ENCODE data around the gene LNX1. TPM values are rescaled to one million over a fixed set of nuclear protein-coding genes. Genes with fewer than 3 reads are reported as not detected.

LNX1 gene
- total RNA-seq, 2 donors from 2014 or later = 4.5 to 8.9 TPM

DNA sequence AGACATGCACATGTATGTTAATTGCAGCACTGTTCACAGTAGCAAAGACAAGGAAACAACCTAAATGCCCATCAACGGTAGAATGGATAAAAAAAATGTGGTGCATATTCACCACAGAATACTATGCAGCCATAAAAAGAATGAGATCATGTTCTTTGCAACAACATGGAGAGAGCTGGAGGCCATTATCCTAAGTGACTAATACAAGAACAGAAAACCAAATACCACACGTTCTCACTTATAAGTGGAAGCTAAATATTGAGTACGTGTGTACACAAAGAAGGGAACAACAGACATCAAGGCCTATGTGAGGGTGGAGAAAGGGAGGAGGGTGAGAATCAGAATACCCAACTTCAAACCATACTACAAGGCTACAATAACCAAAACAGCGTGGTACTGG is 17.4 kb upstream of the LNX1 start:
- H3K27ac ChIP-seq = no peak overlapping the region
- no peak for DNase-seq (ENCODE audit: low spot score)
- H3K36me3 ChIP-seq = no peaks in the 10 kb centered on the region
- TF ChIP-seq, protein P1, sequence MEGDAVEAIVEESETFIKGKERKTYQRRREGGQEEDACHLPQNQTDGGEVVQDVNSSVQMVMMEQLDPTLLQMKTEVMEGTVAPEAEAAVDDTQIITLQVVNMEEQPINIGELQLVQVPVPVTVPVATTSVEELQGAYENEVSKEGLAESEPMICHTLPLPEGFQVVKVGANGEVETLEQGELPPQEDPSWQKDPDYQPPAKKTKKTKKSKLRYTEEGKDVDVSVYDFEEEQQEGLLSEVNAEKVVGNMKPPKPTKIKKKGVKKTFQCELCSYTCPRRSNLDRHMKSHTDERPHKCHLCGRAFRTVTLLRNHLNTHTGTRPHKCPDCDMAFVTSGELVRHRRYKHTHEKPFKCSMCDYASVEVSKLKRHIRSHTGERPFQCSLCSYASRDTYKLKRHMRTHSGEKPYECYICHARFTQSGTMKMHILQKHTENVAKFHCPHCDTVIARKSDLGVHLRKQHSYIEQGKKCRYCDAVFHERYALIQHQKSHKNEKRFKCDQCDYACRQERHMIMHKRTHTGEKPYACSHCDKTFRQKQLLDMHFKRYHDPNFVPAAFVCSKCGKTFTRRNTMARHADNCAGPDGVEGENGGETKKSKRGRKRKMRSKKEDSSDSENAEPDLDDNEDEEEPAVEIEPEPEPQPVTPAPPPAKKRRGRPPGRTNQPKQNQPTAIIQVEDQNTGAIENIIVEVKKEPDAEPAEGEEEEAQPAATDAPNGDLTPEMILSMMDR (IDR thresholded peaks at IDR 0.05) = no peak
- no peaks in the 10 kb centered on the region for H3K27me3 ChIP-seq
- no peak overlapping the region for H3K4me3 ChIP-seq
- no peaks in the 10 kb centered on the region for H3K9me3 ChIP-seq
- H3K4me1 ChIP-seq = no peaks in the 10 kb centered on the region

DNA sequence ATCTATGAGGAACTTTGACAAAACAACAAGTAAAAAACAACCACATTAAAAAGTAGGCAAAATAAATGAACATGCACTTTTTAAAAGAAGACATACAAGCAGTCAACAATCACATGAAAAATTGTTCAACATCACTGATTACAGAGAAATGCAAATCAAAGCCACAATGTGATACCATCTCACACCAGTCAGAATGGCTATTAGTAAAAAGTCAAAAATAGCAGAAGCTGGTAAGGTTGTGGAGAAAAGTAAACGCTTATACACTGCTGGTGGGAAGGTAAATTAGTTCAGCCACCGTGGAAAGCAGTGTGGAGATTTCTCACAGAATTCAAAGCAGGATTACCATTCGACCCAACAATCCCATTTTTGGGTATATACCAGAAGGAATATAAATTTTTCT is 17.0 kb upstream of the LNX1 start:
- Histone ChIP-seq H3K4me1 (no peaks in the 10 kb centered on the region), H3K9me3 (no peaks in the 10 kb centered on the region), H3K27me3 (no peaks in the 10 kb centered on the region), H3K36me3 (no peaks in the 10 kb centered on the region), H3K27ac (no peak overlapping the region), H3K4me3 (no peak overlapping the region)
- DNase-seq (ENCODE audit: low spot score) = no peak
- TF ChIP-seq, protein P1 (IDR thresholded peaks at IDR 0.05) = no peak

DNA sequence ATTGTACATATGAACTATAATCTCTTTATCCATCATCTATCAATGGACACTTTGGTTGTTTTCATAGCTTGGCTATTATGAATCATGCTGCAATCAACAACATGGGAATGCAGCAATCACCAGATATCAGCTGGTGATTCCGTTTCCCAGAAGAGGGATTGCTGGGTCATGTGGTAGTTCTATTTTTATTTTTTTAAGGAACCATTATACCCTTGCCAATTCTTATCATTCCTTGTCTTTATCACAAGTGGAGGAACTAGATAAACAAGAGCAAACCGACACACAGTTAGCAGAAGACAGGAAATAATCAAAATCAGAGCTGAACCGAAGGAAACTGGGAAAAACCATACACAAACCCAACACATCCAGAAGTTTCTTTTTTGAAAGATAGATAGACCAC is 14.5 kb upstream of the LNX1 start:
- Histone ChIP-seq H3K27ac (no peak overlapping the region), H3K36me3 (no peaks in the 10 kb centered on the region), H3K4me1 (no peaks in the 10 kb centered on the region), H3K9me3 (no peaks in the 10 kb centered on the region), H3K4me3 (no peak overlapping the region), H3K27me3 (no peaks in the 10 kb centered on the region)
- TF ChIP-seq, protein P1 (IDR thresholded peaks at IDR 0.05) = no peak
- no peak for DNase-seq (ENCODE audit: low spot score)

DNA sequence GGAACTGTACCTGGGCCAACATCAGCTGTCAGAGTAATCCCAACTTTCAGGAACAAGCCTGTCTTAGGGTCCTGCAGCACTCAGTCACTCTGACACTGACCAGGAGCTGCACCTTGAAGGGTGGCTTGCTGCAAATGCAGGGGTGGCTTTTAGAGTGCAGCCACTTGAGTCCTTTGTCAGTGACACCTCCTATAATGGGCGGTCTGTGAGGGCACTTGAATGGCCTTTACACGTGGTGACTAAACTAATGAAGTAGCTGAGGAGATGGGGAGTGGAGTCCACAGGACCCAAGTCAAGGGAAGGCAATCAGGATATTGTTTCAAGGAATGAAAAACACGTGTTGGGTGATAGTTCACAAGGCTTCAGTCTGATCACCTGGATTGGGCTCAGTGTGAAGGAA is 11.1 kb upstream of the LNX1 start:
- TF ChIP-seq, protein P1 (IDR thresholded peaks at IDR 0.05) = no peak
- Histone ChIP-seq H3K4me3 (no peak overlapping the region), H3K27ac (no peak overlapping the region), H3K4me1 (no peaks in the 10 kb centered on the region), H3K36me3 (no peaks in the 10 kb centered on the region), H3K27me3 (no peaks in the 10 kb centered on the region), H3K9me3 (no peaks in the 10 kb centered on the region)
- no peak for DNase-seq (ENCODE audit: low spot score)

DNA sequence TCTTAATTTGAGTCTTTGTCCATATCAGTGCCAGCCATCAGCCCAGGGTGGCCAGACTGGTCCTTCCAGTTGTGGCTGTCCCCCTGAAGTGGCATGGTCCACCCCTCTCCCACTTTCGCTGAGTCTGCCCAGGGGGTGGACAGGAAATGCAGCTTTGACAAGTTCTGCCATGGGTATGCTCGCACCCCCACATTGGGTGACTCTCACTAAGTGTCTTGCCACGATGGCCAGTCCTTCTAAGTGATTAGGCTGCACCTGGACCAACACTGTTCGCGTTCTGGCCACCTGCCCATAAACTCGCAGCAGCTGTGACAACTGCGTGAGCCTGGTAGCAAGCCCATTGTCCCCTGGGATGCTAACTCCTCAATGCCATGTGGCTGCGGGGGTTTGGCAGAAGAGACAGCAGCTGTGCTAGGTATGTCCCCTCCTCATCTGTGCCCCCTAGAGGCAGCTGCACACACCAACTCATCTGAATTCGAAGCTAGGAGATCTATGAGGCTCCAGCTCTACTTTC is 10.0 kb upstream of the LNX1 start:
- H3K9me3 ChIP-seq = no peaks in the 10 kb centered on the region
- no peak for DNase-seq (ENCODE audit: low spot score)
- H3K36me3 ChIP-seq = no peaks in the 10 kb centered on the region
- H3K27me3 ChIP-seq = no peaks in the 10 kb centered on the region
- no peaks in the 10 kb centered on the region for H3K4me1 ChIP-seq
- no peak overlapping the region for H3K27ac ChIP-seq
- no peak overlapping the region for H3K4me3 ChIP-seq
- TF ChIP-seq, protein P1 (IDR thresholded peaks at IDR 0.05) = peak in 1 of 2 donors; percentile 26

DNA sequence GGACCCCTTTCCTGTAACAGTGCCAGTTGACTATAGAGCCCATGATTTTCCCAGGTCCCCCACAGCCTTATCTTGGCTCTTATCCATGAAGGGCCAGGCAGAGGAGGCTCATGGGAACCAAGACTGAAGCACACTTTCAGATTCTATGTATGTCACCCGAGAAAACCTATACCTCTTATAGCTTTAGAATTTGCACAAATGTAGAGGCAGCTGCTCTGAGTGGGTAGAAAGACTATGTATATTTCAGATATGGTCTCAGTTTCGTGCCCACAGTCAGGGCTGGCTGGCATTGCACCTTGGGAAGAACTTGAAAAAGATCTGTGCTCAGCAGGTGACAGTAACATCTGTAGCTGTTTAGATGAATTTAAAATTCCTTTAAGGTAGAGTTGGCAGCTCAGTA is 8.3 kb upstream of the LNX1 start:
- H3K4me3 ChIP-seq = no peak overlapping the region
- no peaks in the 10 kb centered on the region for H3K4me1 ChIP-seq
- no peak overlapping the region for H3K27ac ChIP-seq
- no peaks in the 10 kb centered on the region for H3K36me3 ChIP-seq
- no peaks in the 10 kb centered on the region for H3K9me3 ChIP-seq
- DNase-seq (ENCODE audit: low spot score) = no peak
- no peaks in the 10 kb centered on the region for H3K27me3 ChIP-seq
- TF ChIP-seq, protein P1 (IDR thresholded peaks at IDR 0.05) = no peak
